Measurements from ENCODE around the gene MRPS22. TPM values are rescaled to one million over a fixed set of nuclear protein-coding genes. Genes with fewer than 3 reads are reported as not detected.
"Not testable (repeated sequence)": the region's sequence is repeated elsewhere in the genome, so short reads cannot be mapped to it uniquely, and the experiment has no call there.

The MRPS22 gene
- total RNA-seq, 4 donors from 2014 or later: 40.1 to 60.9 (median 48.6) TPM

DNA sequence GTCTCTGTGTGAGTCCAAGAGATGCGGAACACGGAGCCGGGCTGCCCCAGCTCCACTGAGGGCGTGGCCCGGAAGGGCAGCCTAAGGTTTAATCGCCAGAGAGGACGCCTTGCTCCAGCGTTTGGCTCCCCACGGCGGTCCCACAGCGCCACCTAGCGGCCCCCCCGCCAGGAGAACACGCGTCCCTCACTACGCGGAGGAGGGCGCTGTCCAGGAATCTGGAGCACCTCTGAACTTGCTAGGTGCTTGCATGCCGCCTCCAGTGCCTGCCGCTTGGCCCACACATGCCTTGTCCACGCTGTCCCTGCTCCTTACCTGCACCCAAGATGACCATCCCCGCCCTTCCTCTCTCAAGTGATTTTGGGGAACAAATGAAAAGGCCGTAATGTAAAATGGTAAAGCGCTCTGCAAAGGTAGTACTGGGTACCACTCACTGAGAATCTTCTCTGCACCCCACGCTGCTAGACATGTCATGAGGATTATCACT lies 14.4 kb upstream of the MRPS22 start:
- H3K27me3 ChIP-seq: no peaks in the 10 kb centered on the region
- H3K4me3 ChIP-seq (replicated peaks in 1 of 3): no peak overlapping the region
- peak; percentile 81 to 88 for DNase-seq
- no peak overlapping the region for H3K27ac ChIP-seq
- WGBS, 2 donors: 14 to 15% methylated on average over 19 to 21 of the region's 25 CpGs
- no peaks in the 10 kb centered on the region for H3K4me1 ChIP-seq
- no peak for TF ChIP-seq POLR2A (IDR thresholded peaks at IDR 0.05)
- TF ChIP-seq, protein P1, sequence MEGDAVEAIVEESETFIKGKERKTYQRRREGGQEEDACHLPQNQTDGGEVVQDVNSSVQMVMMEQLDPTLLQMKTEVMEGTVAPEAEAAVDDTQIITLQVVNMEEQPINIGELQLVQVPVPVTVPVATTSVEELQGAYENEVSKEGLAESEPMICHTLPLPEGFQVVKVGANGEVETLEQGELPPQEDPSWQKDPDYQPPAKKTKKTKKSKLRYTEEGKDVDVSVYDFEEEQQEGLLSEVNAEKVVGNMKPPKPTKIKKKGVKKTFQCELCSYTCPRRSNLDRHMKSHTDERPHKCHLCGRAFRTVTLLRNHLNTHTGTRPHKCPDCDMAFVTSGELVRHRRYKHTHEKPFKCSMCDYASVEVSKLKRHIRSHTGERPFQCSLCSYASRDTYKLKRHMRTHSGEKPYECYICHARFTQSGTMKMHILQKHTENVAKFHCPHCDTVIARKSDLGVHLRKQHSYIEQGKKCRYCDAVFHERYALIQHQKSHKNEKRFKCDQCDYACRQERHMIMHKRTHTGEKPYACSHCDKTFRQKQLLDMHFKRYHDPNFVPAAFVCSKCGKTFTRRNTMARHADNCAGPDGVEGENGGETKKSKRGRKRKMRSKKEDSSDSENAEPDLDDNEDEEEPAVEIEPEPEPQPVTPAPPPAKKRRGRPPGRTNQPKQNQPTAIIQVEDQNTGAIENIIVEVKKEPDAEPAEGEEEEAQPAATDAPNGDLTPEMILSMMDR (IDR thresholded peaks at IDR 0.05): peak; percentile 96 to 99 (median 98)
- intact Hi-C loops (cut with DNase I): loop anchor here (5.0 kb wide), 1 partner anchor 217 kb away; no protein-coding TSS in a partner anchor
- no peaks in the 10 kb centered on the region for H3K36me3 ChIP-seq
- H3K9me3 ChIP-seq: no peaks in the 10 kb centered on the region

DNA sequence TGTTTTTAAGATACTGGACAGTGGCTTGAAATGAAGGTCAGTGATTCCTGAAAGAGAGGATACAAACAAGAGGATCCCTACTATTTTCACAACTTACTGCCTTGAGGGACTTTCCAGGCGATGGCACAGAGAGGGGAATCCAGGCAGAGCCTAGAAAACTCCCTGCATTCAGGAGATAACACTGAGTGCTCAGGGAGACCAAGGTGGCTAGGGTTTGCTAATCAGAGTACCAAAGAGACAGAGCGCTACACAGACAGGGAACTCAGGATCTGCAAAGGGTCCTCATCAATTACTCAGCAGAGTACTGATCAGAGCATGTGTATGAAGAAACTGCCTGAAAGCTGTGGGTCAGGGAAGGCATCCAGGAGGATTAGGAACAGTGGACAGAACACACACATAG lies 11.7 kb upstream of the MRPS22 start:
- WGBS, 2 donors: 73 to 76% methylated on average over 2 of the region's 2 CpGs
- H3K4me3 ChIP-seq (replicated peaks in 1 of 3): no peak overlapping the region
- no peaks in the 10 kb centered on the region for H3K36me3 ChIP-seq
- no peaks in the 10 kb centered on the region for H3K9me3 ChIP-seq
- no peaks in the 10 kb centered on the region for H3K27me3 ChIP-seq
- H3K27ac ChIP-seq: no peak overlapping the region
- DNase-seq: no peak
- intact Hi-C loops (cut with DNase I): no loop called here
- no peaks in the 10 kb centered on the region for H3K4me1 ChIP-seq
- TF ChIP-seq POLR2A (IDR thresholded peaks at IDR 0.05): no peak
- TF ChIP-seq, protein P1 (IDR thresholded peaks at IDR 0.05): no peak

DNA sequence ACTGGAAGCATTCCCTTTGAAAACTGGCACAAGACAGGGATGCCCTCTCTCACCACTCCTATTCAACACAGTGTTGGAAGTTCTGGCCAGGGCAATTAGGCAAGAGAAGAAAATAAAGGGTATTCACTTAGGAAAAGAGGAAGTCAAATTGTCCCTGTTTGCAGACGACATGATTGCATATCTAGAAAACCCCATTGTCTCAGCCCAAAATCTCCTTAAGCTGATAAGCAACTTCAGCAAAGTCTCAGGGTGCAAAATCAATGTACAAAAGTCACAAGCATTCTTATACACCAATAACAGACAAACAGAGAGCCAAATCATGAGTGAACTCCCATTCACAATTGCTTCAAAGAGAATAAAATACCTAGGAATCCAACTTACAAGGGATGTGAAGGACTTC lies 9.1 kb upstream of the MRPS22 start:
- H3K27me3 ChIP-seq; DNase-seq; H3K36me3 ChIP-seq; H3K27ac ChIP-seq; H3K9me3 ChIP-seq; H3K4me1 ChIP-seq; H3K4me3 ChIP-seq (replicated peaks in 1 of 3); intact Hi-C loops (cut with DNase I): not testable (repeated sequence)
- 63 to 73% methylated on average over 1 of the region's 1 CpG for WGBS, 2 donors

DNA sequence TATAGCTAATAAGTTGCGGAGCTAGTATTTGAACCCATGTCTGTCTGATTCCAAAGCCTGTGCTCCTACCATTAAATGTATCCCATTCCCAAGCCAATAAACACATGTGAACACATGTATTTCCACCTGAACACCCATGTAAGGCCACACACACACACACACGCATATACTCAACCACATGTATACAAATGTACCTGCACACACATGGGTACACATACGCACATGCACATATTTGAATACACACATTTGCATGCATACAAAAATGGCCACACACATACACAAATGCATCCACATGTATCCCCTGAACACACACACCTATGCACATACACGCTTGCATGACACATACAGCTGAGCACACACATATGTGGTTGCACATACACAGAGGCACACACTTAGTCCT lies 5.4 kb upstream of the MRPS22 start:
- Histone ChIP-seq H3K4me1 (no peaks in the 10 kb centered on the region), H3K4me3 (replicated peaks in 1 of 3) (no peak overlapping the region), H3K9me3 (no peaks in the 10 kb centered on the region), H3K27ac (no peak overlapping the region), H3K27me3 (no peaks in the 10 kb centered on the region), H3K36me3 (no peaks in the 10 kb centered on the region)
- DNase-seq: no peak
- 94% methylated on average over 4 of the region's 4 CpGs for WGBS, 2 donors
- TF ChIP-seq, protein P1 (IDR thresholded peaks at IDR 0.05): no peak
- TF ChIP-seq POLR2A (IDR thresholded peaks at IDR 0.05): no peak
- intact Hi-C loops (cut with DNase I): no loop called here

DNA sequence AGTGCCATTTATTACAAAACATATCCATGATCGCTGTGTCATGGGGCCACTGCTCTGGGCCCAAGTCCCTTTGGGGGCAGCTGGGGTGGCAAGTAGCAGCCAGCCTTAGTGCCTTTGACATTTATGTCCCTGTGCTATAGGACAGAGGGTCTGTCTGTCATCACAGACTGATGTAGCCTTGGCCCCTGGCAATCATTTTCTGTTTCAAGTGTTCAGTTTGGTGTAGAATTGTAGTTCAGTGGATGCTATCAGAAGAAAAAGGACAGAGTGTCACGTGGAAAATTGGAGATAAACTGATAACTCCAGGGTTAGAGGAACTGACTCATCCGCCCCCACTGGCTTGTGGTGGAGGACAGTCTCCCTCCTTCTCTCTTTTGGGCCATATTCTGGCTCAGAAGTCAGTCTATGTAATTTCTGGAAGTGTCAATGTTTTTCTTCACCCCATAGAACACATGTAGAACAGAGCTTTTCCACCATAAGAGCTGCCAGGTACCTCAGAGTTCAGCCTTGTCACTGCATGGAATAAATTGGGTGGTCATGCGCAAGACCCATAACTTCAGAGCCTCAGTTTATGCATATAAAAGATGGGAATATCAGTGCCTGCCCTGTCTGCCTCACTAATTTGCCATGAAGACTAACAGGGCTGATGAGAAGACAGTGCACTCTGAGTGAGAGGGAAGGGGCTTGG lies 4.5 kb upstream of the MRPS22 start:
- H3K27me3 ChIP-seq: no peaks in the 10 kb centered on the region
- TF ChIP-seq POLR2A (IDR thresholded peaks at IDR 0.05): no peak
- TF ChIP-seq, protein P1 (IDR thresholded peaks at IDR 0.05): no peak
- no peaks in the 10 kb centered on the region for H3K36me3 ChIP-seq
- H3K4me3 ChIP-seq (replicated peaks in 1 of 3): no peak overlapping the region
- no peaks in the 10 kb centered on the region for H3K9me3 ChIP-seq
- no peaks in the 10 kb centered on the region for H3K4me1 ChIP-seq
- 64 to 71% methylated on average over 4 of the region's 4 CpGs for WGBS, 2 donors
- intact Hi-C loops (cut with DNase I): no loop called here
- no peak for DNase-seq
- H3K27ac ChIP-seq: no peak overlapping the region

Measured in thyroid gland (tissue), 4 donors.